GM12872 (cell line): Measurements from ENCODE around the gene NDUFB1.

Experiments used
- TF ChIP-seq, protein P1 (sequence below): IDR thresholded peaks from 3 replicates; pipeline ENCODE4 v1.5.1; 2011; ENCODE audit warnings: low read depth, mild to moderate bottlenecking, low read length, moderate library complexity; ENCODE audit not compliant: insufficient read depth

NDUFB1 gene

DNA sequence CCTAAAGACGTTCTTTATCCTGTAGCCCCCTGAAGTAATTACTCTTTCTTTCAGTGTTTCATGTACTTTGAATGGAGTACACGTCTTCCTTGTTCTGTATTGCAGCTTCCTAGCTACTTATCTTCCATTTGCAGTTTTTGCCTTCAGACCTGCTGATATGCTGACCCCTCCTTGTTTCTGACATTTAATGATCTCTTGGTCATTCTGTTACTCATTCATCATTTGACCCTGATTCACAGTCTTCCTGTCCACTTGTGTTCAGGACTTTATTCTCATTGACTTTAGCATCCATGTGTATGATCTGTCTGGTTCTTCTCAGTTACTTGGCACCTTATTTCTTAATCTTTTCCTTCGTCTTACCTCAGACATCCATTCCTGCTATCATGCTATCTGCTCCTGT lies 22.5 kb upstream of the NDUFB1 start:
- TF ChIP-seq, protein P1, sequence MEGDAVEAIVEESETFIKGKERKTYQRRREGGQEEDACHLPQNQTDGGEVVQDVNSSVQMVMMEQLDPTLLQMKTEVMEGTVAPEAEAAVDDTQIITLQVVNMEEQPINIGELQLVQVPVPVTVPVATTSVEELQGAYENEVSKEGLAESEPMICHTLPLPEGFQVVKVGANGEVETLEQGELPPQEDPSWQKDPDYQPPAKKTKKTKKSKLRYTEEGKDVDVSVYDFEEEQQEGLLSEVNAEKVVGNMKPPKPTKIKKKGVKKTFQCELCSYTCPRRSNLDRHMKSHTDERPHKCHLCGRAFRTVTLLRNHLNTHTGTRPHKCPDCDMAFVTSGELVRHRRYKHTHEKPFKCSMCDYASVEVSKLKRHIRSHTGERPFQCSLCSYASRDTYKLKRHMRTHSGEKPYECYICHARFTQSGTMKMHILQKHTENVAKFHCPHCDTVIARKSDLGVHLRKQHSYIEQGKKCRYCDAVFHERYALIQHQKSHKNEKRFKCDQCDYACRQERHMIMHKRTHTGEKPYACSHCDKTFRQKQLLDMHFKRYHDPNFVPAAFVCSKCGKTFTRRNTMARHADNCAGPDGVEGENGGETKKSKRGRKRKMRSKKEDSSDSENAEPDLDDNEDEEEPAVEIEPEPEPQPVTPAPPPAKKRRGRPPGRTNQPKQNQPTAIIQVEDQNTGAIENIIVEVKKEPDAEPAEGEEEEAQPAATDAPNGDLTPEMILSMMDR = no peak

DNA sequence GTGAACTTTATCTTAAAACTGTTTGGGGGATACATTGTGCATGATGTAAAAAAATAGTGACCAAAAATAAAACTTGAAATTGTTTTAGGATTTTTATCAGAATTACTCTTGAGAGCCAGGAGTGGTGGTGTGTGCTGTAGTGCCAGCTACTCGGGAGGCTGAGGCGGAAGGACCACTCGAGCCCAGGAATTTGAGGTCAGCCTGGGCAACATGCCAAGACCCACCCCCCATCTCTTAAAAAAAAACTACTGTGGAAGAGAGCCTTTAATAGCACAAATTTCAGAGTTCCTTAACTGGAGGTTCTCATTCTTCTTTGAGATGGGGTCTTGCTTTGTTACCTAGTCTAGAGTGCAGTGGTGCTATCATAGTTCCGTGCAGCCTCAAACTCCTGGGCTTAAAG lies 21.8 kb upstream of the NDUFB1 start:
- TF ChIP-seq, protein P1 = no peak

DNA sequence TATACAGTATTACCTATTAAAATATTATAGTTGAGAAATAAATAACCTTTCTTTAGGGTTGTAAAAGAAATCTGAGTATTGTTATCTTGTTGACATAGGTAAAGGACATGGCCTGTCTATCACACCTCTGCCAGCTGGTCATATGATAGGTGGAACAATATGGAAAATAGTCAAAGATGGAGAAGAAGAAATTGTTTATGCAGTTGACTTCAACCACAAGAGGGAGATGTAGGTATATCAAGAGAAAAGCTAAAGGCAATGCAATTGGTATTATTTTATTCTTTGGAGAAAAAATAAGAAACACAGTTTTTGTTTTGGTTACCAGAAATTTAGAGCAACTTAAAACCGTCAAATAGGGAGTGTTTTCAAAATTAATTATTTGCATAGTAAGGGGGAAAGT lies 13.8 kb upstream of the NDUFB1 start:
- TF ChIP-seq, protein P1 = peak; percentile 29; the same call in 1 of the 3 replicates

DNA sequence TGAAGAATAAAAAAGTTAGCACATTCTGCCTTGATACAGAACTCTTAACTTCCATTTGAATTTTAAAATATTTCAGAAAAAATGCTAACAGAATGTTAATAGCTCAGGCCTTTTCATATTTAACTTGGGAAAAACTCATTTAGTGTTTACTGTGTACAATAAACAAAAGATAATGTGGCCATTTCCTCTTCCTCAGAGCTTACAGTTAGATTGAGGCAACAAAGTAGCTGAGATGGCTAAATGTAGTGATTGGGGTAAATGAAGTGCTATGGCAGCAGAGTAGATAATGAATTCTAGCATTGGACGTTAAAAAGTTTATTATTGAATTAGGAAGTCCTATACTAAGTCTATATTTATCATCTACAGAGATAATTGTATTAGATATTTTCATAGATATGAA lies 12.9 kb upstream of the NDUFB1 start:
- TF ChIP-seq, protein P1 = no peak

DNA sequence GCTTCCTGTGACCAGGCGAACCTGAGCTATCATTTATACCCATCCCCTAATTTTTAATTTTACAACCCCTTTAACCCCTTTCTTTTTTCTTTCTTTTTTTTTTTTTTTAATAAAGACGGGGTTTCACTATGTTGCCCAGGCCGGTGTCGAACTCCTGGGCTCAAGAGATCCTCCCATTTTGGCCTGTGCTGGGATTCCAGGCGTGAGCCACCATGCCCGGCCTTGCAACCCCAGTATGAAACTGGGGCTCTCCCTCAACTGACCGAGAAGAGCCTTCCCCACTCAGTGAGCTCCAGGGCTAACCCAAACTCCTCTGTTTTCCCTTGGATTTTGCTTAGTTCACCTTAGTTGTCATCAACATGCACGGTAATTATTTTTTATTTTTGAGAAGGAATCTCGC lies 1.3 kb upstream of the NDUFB1 start:
- TF ChIP-seq, protein P1 = no peak

DNA sequence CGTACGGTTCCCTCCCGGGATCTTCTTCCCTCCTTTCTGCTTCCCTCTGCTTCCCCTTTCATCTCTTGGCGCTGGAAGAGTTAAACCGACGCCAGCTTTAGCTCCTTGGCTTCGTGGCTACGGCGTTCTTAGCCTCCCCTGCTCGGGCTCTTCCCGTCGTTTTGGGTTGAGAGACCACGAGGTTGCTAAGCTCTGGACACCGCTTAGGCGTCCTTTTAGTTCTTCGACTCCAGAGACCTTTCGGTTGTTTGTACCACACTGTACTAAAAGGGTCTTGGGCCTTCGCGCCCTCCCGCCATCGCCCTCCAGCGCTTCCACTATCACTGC lies 808 bp upstream of the NDUFB1 start:
- TF ChIP-seq, protein P1 = no peak

DNA sequence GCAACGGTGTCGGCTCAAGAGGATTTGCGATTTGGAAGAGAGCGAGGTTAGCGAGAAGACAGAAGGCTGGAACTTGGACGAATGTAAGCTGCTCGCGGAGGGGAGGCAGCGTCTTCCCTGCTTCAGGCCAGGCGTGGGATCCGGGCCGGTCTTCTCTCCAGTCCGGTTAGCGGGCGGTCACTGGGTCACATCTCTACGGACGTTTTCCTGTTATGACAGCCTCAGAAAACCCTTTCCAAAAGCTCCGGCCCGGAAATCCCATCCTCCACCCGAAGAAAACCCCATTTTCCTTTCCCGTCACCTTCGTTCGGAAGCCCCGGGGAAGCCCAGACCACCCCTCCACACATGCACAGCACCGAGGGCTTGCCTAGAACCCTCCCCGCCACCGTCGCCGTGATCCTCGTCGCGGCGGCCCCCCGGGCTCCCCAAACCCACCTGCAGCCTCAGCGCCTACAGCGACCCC lies 268 bp downstream of the NDUFB1 start:
- TF ChIP-seq, protein P1 = no peak

DNA sequence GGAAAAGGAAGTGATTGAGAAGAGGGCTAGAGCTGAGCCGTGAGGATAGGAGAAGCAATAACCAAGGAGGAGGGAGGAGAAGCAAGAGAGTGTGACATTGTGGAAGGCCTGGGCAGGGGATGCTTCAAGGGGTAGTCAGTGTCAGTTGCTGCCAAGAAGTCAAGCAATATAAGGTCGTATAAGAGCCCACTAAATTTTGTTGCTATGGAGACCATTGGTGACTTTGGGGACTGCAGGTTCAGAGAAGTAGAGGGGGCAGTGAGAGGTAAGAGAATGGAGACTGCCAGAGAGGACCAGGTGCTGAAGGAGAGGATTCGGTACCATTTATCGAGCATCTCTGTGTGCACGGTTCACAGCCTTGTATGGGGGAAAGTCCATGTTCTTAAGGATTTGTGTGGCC lies 12.0 kb downstream of the NDUFB1 start:
- TF ChIP-seq, protein P1 = no peak
